Sigmoid colon (tissue), 7 donors: ENCODE results near the gene DYNLRB1. TPM values are rescaled to one million over a fixed set of nuclear protein-coding genes. Genes with fewer than 3 reads are reported as not detected.
"Not testable (repeated sequence)": the region's sequence is repeated elsewhere in the genome, so short reads cannot be mapped to it uniquely, and the experiment has no call there.

Source experiments
- DNase-seq: peaks from one replicate; pipeline ENCODE4 v3.0.0-alpha.2; 2019
- H3K27ac ChIP-seq, 4 donors: fragments of 200-600 bp; sonication (generic); one replicate each; pipeline ENCODE4 v1.5.1; 2016 to 2019; ENCODE audit warnings: mild to moderate bottlenecking in 1 of 4
- H3K27me3 ChIP-seq, 3 donors: fragments of 200-600 bp; sonication (generic); one replicate each; pipeline ENCODE4 v1.5.1; 2019; ENCODE audit warnings: mild to moderate bottlenecking in 1 of 3
- H3K36me3 ChIP-seq, 4 donors: fragments of 200-600 bp; sonication (generic); one replicate each; pipeline ENCODE4 v1.5.1; 2016 to 2019
- H3K4me1 ChIP-seq, 4 donors: fragments of 200-600 bp; sonication (generic); one replicate each; pipeline ENCODE4 v1.5.1; 2017 to 2019
- H3K4me3 ChIP-seq, 4 donors: fragments of 200-600 bp; sonication (generic); one replicate each; pipeline ENCODE4 v1.5.1; 2017 to 2019; ENCODE audit warnings: mild to moderate bottlenecking in 2 of 4, moderate library complexity in 1 of 4
- H3K9me3 ChIP-seq, 4 donors: fragments of 200-600 bp in 3 of 4; sonication (generic) in 3 of 4; one replicate each; pipeline versions ENCODE4 v1.5.1 to v1.6.1; 2013 to 2019
- EP300 ChIP-seq, 4 donors: sonication (generic); formaldehyde crosslinking; IDR thresholded peaks; one replicate each; pipeline ENCODE4 v1.6.1; 2017; ENCODE audit warnings: antibody characterized with exemption in 4 of 4
- POLR2A ChIP-seq, 2 donors: fragments of 450-650 bp; IDR thresholded peaks; one replicate each; pipeline ENCODE4 v1.6.1; 2016; ENCODE audit warnings: antibody characterized with exemption in 2 of 2, mild to moderate bottlenecking in 2 of 2, moderate library complexity in 2 of 2
- POLR2AphosphoS5 ChIP-seq, 4 donors: sonication (generic); formaldehyde crosslinking; IDR thresholded peaks; one replicate each; pipeline ENCODE4 v1.6.1; 2017; ENCODE audit warnings: antibody characterized with exemption in 4 of 4
- WGBS, 2 donors: extraction: QIAGEN DNeasy Blood & Tissue Kit; methylation state at CpG; one replicate each; pipeline ENCODE4 v1.1.7; 2013; 5-methylcytosine and 5-hydroxymethylcytosine counted together
- intact Hi-C: fragments of 100-400 bp; cut with DNase I; formaldehyde crosslinking; loops from one replicate; pipeline ENCODE4 v1.15.1; 2023
- polyA plus RNA-seq, 3 donors: library from polyadenylated mRNA; stranded (reverse); fragments of 200-250 nt; gene quantifications; one replicate each; pipeline ENCODE4 v1.2.3, GENCODE V29; 2013
- total RNA-seq, 4 donors: library from RNA; depleted of rRNA; stranded (reverse); fragments of >200 nt; gene quantifications; one replicate each; pipeline ENCODE4 v1.1.0, GENCODE V29; 2016
- TF ChIP-seq, protein P1 (sequence below), 4 experiments: fragments of 450-650 bp in 3 of 4; fragments of 200-600 bp in 1 of 4; IDR thresholded peaks; one replicate each; pipeline ENCODE4 v1.5.1; 2016 to 2019; ENCODE audit warnings: antibody characterized with exemption in 4 of 4, mild to moderate bottlenecking in 3 of 4, moderate library complexity in 2 of 4
- donor health status: healthy with polysubstance abuse.
- donor health status: Bipolar disorder and iron deficiency.
- donor health status: healthy.

The DYNLRB1 gene
- total and polyA plus RNA-seq, 7 donors, result 148 to 259 (median 168) TPM

DNA sequence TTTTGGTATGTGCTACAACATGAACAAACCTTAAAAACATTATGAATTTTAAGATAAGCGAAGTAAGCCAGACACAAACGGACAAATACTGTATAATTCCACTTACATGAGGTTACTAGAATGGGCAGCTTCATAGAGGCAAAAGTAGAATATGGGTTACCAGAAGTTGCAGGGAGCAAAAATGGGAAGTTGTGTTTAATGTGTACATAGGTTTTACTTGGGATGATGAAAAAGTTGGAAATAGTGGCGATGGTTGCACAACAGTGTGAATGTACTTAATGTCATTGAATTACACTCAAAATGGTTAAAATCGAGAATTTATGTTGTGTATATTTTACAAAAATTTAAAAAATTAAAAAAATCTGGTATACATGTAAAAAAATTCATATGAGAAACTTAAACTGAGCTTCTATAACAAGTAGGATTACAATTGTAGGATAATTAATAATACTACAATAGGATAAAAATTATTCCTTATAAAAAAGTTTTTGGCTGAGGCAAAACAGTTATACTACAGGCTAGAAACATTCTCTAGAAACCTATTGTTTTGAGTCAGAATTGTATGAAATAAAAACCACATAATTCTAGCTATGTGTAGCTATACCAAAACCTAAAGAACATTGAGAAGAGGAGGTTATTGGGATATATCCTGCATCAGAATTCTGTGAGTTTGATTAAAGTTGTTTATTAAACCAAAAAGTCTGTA lies 24.8 kb upstream of the DYNLRB1 start:
- Histone ChIP-seq H3K4me1 (no peaks in the 10 kb centered on the region), H3K36me3 (peaks cover 14 to 100% (median 25%) of the 10 kb centered on the region in 4 donors), H3K27me3 (no peaks in the 10 kb centered on the region), H3K4me3 (no peak overlapping the region), H3K9me3 (no peaks in the 10 kb centered on the region), H3K27ac (no peak overlapping the region)
- 94 to 96% methylated on average over 4 of the region's 4 CpGs for WGBS, 2 donors
- intact Hi-C loops, result no loop called here
- TF ChIP-seq EP300 (IDR thresholded peaks at IDR 0.05) (no peak), POLR2AphosphoS5 (IDR thresholded peaks at IDR 0.05) (no peak), POLR2A (IDR thresholded peaks at IDR 0.05) (no peak)
- TF ChIP-seq, protein P1, sequence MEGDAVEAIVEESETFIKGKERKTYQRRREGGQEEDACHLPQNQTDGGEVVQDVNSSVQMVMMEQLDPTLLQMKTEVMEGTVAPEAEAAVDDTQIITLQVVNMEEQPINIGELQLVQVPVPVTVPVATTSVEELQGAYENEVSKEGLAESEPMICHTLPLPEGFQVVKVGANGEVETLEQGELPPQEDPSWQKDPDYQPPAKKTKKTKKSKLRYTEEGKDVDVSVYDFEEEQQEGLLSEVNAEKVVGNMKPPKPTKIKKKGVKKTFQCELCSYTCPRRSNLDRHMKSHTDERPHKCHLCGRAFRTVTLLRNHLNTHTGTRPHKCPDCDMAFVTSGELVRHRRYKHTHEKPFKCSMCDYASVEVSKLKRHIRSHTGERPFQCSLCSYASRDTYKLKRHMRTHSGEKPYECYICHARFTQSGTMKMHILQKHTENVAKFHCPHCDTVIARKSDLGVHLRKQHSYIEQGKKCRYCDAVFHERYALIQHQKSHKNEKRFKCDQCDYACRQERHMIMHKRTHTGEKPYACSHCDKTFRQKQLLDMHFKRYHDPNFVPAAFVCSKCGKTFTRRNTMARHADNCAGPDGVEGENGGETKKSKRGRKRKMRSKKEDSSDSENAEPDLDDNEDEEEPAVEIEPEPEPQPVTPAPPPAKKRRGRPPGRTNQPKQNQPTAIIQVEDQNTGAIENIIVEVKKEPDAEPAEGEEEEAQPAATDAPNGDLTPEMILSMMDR (IDR thresholded peaks at IDR 0.05), result no peak
- no peak for DNase-seq

DNA sequence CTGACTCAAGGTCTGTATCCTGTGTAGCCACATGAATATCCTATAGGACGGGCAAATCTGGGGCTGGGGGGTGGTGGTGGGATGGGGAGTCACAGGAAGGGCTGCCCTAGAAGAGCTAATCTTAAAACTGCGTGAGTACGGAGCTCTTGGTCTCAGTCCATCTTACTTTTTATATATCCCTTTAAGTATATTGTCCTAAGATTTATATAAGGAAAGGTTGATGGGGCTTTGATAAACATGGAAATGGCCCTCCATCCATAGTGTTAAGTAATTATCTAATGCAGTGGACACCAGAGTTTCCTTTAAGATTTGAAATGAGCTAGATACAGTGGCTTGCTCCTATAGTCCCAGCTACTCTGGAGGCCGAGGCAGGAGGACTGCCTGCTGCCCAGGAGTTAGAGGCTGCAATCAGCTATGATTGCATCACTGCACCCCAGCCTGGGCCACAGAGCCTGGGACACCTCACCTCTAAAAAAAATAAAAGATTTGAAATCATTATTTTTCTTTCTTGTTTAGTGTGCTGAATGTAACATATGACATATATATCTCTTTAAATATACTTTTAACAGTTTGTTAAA lies 24.2 kb upstream of the DYNLRB1 start:
- H3K4me1 ChIP-seq, result no peaks in the 10 kb centered on the region
- DNase-seq, result no peak
- intact Hi-C loops, result no loop called here
- H3K4me3 ChIP-seq, result no peak overlapping the region
- no peaks in the 10 kb centered on the region for H3K27me3 ChIP-seq
- TF ChIP-seq, protein P1 (IDR thresholded peaks at IDR 0.05), result no peak
- no peak for TF ChIP-seq EP300 (IDR thresholded peaks at IDR 0.05)
- no peak for TF ChIP-seq POLR2A (IDR thresholded peaks at IDR 0.05)
- TF ChIP-seq POLR2AphosphoS5 (IDR thresholded peaks at IDR 0.05), result no peak
- no peak overlapping the region for H3K27ac ChIP-seq
- no peaks in the 10 kb centered on the region for H3K9me3 ChIP-seq
- H3K36me3 ChIP-seq, result peaks cover 14 to 100% (median 25%) of the 10 kb centered on the region in 4 donors
- WGBS, 2 donors, result 98% methylated on average over 4 of the region's 4 CpGs

DNA sequence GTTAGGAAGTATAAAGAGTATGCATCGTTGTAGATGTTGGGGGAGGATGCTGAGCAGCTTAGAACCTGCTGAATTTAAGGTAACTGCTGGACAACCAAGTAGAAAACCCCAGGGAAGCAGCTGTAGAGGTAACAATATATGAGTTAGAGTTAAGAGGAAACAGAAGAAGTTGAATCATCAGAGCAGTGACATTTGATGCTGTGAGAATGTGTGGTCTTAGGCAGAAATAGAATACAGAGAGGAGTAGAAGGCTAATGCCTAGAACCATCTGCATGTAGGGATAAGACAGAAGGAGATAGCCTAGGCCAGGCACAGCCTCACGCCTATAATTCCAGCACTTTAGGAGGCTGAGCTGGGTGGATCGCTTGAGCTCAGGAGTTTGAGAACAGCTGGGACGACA lies 22.6 kb upstream of the DYNLRB1 start:
- Histone ChIP-seq H3K9me3 (peaks cover 0 to 2% (median 0%) of the 10 kb centered on the region in 4 donors), H3K4me1 (no peaks in the 10 kb centered on the region), H3K27me3 (no peaks in the 10 kb centered on the region), H3K4me3 (no peak overlapping the region), H3K36me3 (peaks cover 9 to 97% (median 20%) of the 10 kb centered on the region in 4 donors), H3K27ac (no peak overlapping the region)
- TF ChIP-seq POLR2A (IDR thresholded peaks at IDR 0.05) (no peak), EP300 (IDR thresholded peaks at IDR 0.05) (no peak), POLR2AphosphoS5 (IDR thresholded peaks at IDR 0.05) (no peak)
- TF ChIP-seq, protein P1 (IDR thresholded peaks at IDR 0.05), result no peak
- no peak for DNase-seq
- WGBS, 2 donors, result 83 to 95% methylated on average over 4 of the region's 4 CpGs
- intact Hi-C loops, result no loop called here

- WGBS, 2 donors, result 92 to 94% methylated on average over 7 of the region's 7 CpGs
- no peak overlapping the region for H3K27ac ChIP-seq
- H3K9me3 ChIP-seq, result peaks cover 0 to 2% (median 0%) of the 10 kb centered on the region in 4 donors
- TF ChIP-seq POLR2AphosphoS5 (IDR thresholded peaks at IDR 0.05) (no peak), EP300 (IDR thresholded peaks at IDR 0.05) (no peak), POLR2A (IDR thresholded peaks at IDR 0.05) (no peak)
- no peak overlapping the region for H3K4me3 ChIP-seq
- peaks cover 3 to 81% (median 16%) of the 10 kb centered on the region in 4 donors for H3K36me3 ChIP-seq
- intact Hi-C loops, result no loop called here
- H3K4me1 ChIP-seq, result no peaks in the 10 kb centered on the region
- DNase-seq, result no peak
- H3K27me3 ChIP-seq, result no peaks in the 10 kb centered on the region
These were observed 20.9 kb upstream of the DYNLRB1 start for GRCh38 chr20:34495307-34495706.

- no peak for DNase-seq
These were observed 20.3 kb upstream of the DYNLRB1 start for GRCh38 chr20:34495916-34496315.

GRCh38 chr20:34497596-34497995 lies 18.6 kb upstream of the DYNLRB1 start:
- WGBS, 2 donors, result 96 to 97% methylated on average over 6 of the region's 6 CpGs
- DNase-seq, H3K4me1 ChIP-seq, H3K4me3 ChIP-seq, H3K27me3 ChIP-seq, H3K27ac ChIP-seq, intact Hi-C loops, H3K9me3 ChIP-seq: not testable (repeated sequence)
- H3K36me3 ChIP-seq, result peaks cover 3 to 66% (median 12%) of the 10 kb centered on the region in 4 donors

More at GRCh38 chr20:34495916-34496315, 20.3 kb upstream of the DYNLRB1 start:
- Histone ChIP-seq H3K4me3 (no peak overlapping the region), H3K36me3 (peaks cover 3 to 77% (median 13%) of the 10 kb centered on the region in 4 donors), H3K27me3 (no peaks in the 10 kb centered on the region), H3K27ac (no peak overlapping the region), H3K9me3 (peaks cover 0 to 4% (median 0%) of the 10 kb centered on the region in 4 donors), H3K4me1 (no peaks in the 10 kb centered on the region)
- intact Hi-C loops, result no loop called here
- TF ChIP-seq, protein P1 (IDR thresholded peaks at IDR 0.05), result no peak
- TF ChIP-seq POLR2AphosphoS5 (IDR thresholded peaks at IDR 0.05) (no peak), EP300 (IDR thresholded peaks at IDR 0.05) (no peak), POLR2A (IDR thresholded peaks at IDR 0.05) (no peak)
- 100% methylated on average over 1 of the region's 1 CpG for WGBS, 2 donors
